Calu3 (cell line): ENCODE data around the gene SAP130. TPM values are rescaled to one million over a fixed set of nuclear protein-coding genes. Genes with fewer than 3 reads are reported as not detected.

ENCODE experiments used
- BruUV-seq: library from RNA; stranded (reverse); fragments of 400-500 nt; replicated peaks from 2 replicates; lab custom pipeline; 2021; lab: Mats Ljungman, UMichigan
- CTCF ChIA-PET: fragments of 300-600 bp; sonication (Branson Sonifier 250); formaldehyde crosslinking; loops from one replicate; lab custom pipeline; 2022; ENCODE audit warnings: antibody characterized with exemption; lab: Charles Lee
- DNase-seq: peaks from one replicate; pipeline ENCODE4 v3.0.0; 2022
- H3K27ac Mint-ChIP-seq: one replicate; pipeline ENCODE4 v1.8.0; 2022; ENCODE audit warnings: mixed read lengths; ENCODE audit not compliant: unreplicated experiment
- H3K27me3 Mint-ChIP-seq: one replicate; pipeline ENCODE4 v1.8.0; 2022; ENCODE audit warnings: mixed read lengths; ENCODE audit not compliant: unreplicated experiment
- H3K36me3 Mint-ChIP-seq: one replicate; pipeline ENCODE4 v1.8.0; 2022; ENCODE audit warnings: mild to moderate bottlenecking, moderate library complexity, mixed read lengths; ENCODE audit not compliant: insufficient read depth, unreplicated experiment
- H3K4me1 Mint-ChIP-seq: one replicate; pipeline ENCODE4 v1.8.0; 2022; ENCODE audit warnings: mild to moderate bottlenecking, low read depth, mixed read lengths; ENCODE audit not compliant: unreplicated experiment
- H3K4me3 Mint-ChIP-seq: one replicate; pipeline ENCODE4 v1.8.0; 2022; ENCODE audit warnings: mild to moderate bottlenecking, low read depth, moderate library complexity, mixed read lengths; ENCODE audit not compliant: unreplicated experiment
- H3K9me3 Mint-ChIP-seq: one replicate; pipeline ENCODE4 v1.8.0; 2022; ENCODE audit warnings: low read depth, mixed read lengths; ENCODE audit not compliant: unreplicated experiment
- CTCF ChIP-seq: fragments of 200-600 bp; IDR thresholded peaks from one replicate; pipeline ENCODE4 v1.8.0; 2022; ENCODE audit warnings: antibody characterized with exemption; ENCODE audit not compliant: unreplicated experiment
- intact Hi-C: fragments of 100-400 bp; cut with micrococcal nuclease; formaldehyde crosslinking; loops from one replicate; pipeline ENCODE4 v1.10.0; 2022; ENCODE audit not compliant: unreplicated experiment
- total RNA-seq: library from RNA; stranded (reverse); gene quantifications from 2 replicates; pipeline ENCODE4 v1.2.3, GENCODE V29; 2022

SAP130 gene
- total RNA-seq, 1 experiment from 2014 or later: 29.7 TPM

GRCh38 chr2:128054104-128054885 is 26.4 kb upstream of the SAP130 start:
- Mint-ChIP-seq H3K9me3 (no peaks in the 10 kb centered on the region), H3K4me1 (no peaks in the 10 kb centered on the region), H3K27ac (no peak overlapping the region), H3K4me3 (no peak overlapping the region), H3K36me3 (no peaks in the 10 kb centered on the region), H3K27me3 (peaks cover 21% of the 10 kb centered on the region)
- CTCF ChIA-PET: no interaction called here
- no peak for TF ChIP-seq CTCF
- DNase-seq: no peak
- intact Hi-C loops: no loop called here
- BruUV-seq: no TSS peak

- H3K27me3 Mint-ChIP-seq: peaks cover 24% of the 10 kb centered on the region
- H3K4me1 Mint-ChIP-seq: no peaks in the 10 kb centered on the region
- no TSS peak for BruUV-seq
- CTCF ChIA-PET: no interaction called here
- intact Hi-C loops: no loop called here
- no peak for DNase-seq
- H3K27ac Mint-ChIP-seq: no peak overlapping the region
- H3K36me3 Mint-ChIP-seq: no peaks in the 10 kb centered on the region
- no peaks in the 10 kb centered on the region for H3K9me3 Mint-ChIP-seq
- H3K4me3 Mint-ChIP-seq: no peak overlapping the region
- TF ChIP-seq CTCF: no peak
Observed at GRCh38 chr2:128053331-128053730, 25.5 kb upstream of the SAP130 start.

- DNase-seq: no peak
- Mint-ChIP-seq H3K27ac (no peak overlapping the region), H3K4me1 (no peaks in the 10 kb centered on the region), H3K36me3 (no peaks in the 10 kb centered on the region), H3K9me3 (peaks cover 9% of the 10 kb centered on the region), H3K4me3 (no peak overlapping the region), H3K27me3 (peaks cover 45% of the 10 kb centered on the region)
- BruUV-seq: no TSS peak
- no peak for TF ChIP-seq CTCF
- CTCF ChIA-PET: no interaction called here
- intact Hi-C loops: no loop called here
Observed at GRCh38 chr2:128043041-128043440, 15.2 kb upstream of the SAP130 start.

- no peak overlapping the region for H3K4me3 Mint-ChIP-seq
- no peaks in the 10 kb centered on the region for H3K4me1 Mint-ChIP-seq
- CTCF ChIA-PET: no interaction called here
- H3K27me3 Mint-ChIP-seq: peaks cover 44% of the 10 kb centered on the region
- no peak for TF ChIP-seq CTCF
- DNase-seq: no peak
- intact Hi-C loops: no loop called here
- H3K36me3 Mint-ChIP-seq: no peaks in the 10 kb centered on the region
- no peak overlapping the region for H3K27ac Mint-ChIP-seq
- no TSS peak for BruUV-seq
- peaks cover 16% of the 10 kb centered on the region for H3K9me3 Mint-ChIP-seq
Observed at GRCh38 chr2:128041561-128041960, 13.7 kb upstream of the SAP130 start.
